COLO829 (cell line): ENCODE measurements around the gene PPM1E.
"Not testable (repeated sequence)": the region's sequence is repeated elsewhere in the genome, so short reads cannot be mapped to it uniquely, and the experiment has no call there.

ENCODE experiments used
- DNase-seq: peaks from one replicate; pipeline ENCODE4 v3.0.0; 2012; ENCODE audit warnings: low spot score

The PPM1E gene

DNA sequence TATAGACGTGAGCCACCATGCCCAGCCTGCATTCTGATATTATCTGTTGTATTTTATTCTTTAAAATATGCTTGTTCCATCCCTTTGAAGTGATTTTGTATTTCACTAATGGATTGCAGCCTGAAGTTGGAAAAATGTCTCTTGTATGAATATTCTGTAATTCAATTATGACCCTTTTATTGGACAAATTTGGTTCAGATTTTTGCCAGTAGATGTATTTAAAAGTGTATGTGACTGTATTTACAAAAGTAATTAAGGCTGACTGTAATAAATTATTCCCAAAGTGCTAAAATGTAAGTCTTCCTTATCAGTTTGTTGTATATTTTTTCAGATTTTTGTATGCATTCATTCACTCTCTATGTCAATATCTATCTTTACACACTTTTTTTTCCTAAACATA, 23.8 kb downstream of the PPM1E start:
- DNase-seq, result no peak

DNA sequence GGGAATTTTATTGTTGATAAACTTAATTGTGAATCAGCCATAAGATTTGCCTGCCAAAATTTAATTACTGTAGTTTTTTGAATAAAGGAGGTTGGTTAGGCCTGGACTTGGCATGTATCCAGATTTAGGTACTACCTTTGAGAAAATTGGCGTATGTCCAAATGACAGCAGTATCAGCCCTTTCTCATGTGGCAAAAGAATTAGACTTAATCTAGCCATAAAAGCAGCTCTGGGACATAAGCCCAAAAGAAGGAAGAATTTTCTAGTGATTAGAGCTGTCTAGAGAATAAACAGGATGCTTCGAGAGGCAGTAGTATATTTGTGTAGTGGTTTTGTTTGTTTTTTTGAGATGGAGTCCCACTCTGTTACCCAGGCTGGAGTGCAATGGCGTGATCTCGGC, 27.7 kb downstream of the PPM1E start:
- no peak for DNase-seq

DNA sequence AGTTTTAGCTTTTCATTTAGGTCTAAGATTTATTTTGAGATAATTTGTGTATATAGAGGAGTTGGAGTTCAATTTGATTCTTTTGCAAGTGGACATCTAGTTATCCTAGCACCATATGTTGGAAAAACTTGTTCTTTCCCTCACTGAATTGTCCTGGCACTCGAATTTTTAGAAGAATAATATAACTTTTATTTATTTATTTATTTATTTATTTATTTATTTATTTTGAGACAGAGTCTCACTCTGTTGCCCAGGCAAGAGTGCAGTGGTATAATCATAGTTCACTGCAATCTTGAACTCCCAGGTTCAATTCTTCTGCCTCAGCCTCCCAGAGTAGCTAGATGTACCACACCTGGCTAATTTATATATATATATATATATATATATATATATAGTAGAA, 29.4 kb downstream of the PPM1E start:
- DNase-seq, result no peak

DNA sequence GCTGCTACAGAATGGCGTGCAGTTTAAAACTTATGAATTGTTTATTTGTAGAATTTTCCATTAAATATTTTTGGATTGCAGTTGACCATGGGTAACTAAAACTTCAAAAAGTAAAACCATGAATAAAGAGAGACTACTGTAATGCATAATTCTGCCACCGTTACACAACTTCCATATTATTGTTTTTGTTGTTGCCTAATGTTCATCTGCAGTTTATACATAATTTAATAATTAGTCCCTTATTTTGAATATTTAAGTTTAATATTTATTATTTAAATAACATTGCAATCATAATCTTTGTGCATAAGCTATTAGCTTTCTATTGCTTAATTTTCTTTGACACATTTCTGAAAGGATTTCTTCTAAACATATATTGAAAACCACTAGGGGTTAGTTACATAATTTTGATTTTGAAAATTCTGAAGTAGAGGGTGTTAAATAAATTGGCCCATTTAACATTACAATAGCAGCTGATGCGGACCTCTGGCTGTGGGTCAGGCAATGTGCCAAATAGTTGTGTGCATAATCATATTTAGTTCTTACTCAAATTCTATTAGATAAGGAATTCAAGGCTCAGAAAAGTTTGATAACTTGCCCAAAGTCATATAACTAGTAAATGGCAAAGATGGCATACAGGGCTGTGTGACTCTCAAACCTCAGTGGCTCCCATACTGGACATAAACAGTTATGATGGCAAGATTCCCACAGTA, 31.1 kb downstream of the PPM1E start:
- peak; percentile 3 for DNase-seq

DNA sequence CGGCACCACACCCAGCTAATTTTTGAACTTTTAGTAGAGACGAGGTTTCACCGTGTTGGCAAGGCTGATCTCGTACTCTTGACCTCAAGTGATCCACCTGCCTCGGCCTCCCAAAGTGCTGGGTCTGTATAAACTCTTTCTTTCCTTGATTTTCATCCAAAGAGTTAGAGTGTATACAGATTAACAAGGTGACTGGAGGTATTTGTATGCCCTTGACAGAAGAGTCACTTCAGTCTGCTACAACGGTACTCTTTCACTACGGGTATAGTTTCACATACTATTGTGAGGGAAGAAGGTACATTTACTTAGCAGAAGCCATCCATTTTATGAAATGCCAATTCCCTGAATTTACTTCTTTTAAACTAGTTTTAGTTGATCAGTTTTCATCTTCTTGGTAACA, 32.5 kb downstream of the PPM1E start:
- DNase-seq, result no peak

DNA sequence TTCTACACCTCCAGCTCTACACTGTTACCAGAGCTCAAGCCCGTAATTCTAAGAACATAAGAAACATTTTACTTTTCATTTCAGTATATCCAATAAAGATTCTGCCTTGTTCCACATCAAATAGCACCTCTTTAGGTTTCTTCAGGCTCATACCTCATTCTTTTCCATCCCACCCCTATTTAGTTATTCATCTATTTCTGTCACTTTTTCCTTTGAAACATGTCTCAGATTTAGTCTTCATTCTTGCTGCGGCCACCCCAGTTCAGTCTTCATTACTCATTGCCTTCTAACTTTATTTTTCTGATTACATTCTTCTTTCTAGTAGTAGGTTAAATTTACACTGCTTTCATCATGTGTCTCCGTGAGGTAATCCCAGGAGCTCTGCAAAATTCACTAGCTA, 33.5 kb downstream of the PPM1E start:
- DNase-seq, result no peak

DNA sequence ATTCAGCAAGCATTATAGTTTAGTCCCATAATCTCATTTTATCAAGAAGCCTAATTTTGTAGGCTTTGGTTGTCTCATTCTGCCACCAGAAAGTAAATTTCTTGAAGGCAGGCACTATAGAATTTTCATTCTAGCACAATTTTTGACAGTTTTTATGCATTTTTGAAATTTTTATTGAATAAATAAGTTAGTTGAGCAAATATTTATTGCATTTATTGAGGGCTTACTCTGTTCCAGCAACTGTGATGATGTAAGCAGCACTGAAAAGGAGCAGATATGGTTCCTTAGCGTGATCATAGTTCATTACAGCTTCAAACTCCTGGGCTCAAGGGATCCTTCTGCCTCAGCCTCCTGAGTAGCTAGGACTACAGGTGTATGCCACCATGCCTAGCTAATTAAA, 34.2 kb downstream of the PPM1E start:
- DNase-seq, result no peak

DNA sequence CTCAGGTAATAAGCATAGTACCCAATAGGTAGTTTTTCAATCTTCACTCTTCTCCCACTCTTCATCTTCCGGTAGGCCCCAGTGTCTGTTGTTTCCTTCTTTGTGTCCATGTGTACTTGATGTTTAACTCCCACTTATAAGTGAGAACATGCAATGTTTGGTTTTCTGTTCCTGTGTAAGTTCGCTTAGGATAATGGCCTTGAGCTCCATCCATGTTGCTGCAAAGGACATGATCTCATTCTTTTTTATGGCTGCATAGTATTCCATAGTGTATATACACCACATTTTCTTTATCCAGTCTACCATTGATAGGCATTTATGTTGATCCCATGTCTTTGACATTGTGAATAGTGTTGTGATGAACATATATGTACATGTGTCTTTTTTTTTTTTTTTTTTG, 38.9 kb downstream of the PPM1E start:
- not testable (repeated sequence) for DNase-seq

DNA sequence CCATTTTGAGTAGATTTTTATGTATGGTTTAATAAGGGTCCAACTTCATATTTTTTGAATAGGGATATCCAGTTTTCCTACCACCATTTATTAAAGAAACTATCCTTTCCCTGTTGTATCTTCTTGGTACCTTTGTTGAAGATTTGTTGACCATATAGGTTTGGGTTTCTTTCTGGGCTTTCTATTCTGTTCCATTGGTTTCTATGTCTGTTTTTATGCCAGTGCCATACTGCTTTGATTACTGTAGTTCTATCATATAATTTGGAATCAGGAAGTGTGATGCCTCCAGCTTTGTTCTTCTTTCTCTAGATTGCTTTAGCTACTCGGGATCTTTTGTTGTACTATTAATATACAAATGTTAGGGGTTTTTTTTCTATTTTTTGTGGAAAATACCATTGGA, 46.5 kb downstream of the PPM1E start:
- DNase-seq, result no peak

DNA sequence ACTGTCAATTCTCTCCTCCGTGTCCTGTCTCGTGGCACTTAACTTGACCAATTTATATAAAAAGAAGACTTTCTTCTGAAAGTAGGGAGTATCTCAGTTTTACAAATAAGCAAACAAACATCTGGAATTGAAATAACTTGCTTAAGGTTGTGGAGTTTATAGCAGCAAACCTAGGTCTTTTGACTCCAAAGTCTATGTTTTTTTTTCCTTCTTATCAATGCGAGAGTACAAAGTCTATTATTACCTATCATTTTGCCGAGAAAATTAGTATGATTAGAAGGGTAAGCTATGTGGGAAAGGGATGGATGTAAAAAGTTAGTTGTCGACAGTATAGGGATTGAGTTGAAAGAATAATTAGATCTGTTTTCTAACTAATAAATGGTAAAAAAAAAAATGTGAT, 50.4 kb downstream of the PPM1E start:
- no peak for DNase-seq

DNA sequence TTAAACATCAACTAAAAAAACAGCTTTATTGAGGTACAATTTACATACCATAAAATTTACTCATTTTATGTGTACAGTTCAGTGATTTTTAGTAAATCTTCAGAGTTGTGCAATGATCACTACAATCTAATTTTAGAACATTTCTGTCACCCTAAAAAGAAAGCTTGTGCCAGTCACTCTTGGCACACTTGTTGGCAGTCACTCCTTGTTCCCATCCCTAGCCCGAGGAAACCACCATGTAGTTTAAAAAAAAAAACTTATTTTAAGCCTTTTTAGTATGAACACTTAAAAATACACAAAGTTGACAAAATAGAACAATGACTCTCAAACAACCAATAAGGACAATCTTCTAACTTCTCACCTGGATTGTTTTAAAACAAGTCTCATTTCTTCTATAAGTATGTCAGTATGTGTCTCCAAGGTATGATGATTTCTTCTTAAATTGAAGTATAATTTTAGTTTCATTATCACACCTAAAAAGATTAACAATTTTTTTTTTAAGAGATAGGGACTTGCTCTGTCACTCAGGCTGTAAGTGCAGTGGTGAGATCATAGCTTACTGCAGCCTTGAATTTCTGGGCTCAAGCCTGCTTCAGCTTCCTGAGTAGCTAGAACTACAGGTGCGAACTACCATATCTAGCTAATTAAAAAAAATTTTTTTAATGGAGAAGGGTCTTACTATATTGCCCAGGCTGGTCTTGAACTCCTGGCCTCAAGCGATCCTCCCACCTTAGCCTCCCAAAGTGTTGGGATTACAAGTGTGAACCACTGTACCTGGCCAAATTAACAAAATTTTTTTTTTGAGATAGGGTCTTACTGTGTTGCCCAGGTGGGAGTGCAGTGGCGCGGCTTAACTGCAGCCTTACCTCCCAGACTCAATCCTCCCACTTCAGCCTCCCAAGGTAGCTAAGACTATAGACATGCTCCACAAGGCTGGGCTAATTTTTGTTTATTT, 53.2 kb downstream of the PPM1E start:
- no peak for DNase-seq

DNA sequence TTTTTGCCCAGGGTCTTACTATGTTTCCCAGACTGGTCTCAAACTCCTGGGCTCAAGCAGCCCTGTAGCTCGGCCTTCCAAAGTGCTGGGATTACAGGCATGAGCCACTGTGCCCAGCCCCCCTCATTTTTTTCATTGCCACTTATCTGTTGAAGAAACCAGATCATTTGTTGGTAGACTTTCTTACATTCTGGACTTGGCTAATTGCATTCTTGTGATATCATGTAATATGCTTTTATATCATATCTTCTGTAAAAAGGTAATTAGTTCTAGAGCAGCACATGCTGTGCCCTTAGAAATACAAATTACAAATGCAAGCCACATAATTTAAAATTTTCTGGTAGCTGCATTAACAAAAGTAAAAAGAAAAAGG, 53.9 kb downstream of the PPM1E start:
- no peak for DNase-seq

DNA sequence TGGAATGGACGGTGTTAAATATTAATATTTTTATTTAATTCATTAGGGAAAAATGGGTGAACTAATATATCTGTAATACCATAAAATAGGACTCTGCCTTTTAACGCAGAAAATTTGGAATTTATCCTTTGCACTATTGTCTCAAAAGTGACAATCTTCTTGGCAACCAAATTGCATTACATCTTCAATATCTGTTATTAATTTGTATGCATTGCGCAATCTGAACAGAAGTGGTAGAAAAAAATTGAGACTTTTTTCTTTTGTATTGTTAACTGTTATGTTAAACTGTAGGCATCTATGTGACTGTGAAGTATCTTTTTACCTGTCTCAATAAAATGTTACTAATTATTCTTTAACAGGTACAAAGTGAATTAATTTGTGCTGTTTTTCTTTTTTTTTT, 55.6 kb downstream of the PPM1E start:
- DNase-seq, result no peak

DNA sequence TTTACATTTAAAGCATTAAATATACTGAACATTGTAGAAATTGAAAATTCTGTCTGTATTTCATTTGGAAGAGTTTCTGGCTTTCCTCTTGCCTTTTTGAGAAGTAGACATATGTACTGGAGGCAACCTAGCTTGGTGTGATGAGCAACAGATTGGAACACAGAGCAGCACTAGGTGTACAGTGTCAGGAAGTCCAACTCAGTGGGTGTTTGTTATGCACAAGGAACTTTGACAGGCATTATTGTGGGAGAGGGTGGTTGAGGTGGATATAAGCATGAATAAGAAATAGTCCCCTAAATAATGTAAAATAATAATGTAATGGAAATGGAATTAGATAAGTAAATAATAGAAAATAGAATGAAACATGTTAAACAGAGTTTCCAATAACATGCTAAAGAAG, 58.1 kb downstream of the PPM1E start:
- DNase-seq, result no peak

DNA sequence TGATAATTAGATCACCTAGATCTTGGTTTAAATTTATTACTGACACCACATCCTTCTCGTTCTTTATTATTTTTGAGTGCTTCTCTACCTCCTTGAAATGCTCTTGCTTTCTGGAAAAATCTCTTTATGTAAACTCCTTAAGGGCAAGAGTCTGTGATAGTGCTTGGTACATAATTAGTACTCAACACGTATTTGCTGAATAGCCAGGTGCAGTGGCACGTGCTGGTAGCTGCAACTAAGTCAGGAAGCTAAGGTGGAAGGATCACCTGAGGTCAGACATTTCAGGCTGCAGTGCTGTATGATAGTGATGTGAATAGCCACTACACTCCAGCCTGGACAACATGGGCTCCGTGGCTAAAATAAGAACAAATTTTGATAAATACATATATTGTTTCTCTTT, 63.0 kb downstream of the PPM1E start:
- no peak for DNase-seq

DNA sequence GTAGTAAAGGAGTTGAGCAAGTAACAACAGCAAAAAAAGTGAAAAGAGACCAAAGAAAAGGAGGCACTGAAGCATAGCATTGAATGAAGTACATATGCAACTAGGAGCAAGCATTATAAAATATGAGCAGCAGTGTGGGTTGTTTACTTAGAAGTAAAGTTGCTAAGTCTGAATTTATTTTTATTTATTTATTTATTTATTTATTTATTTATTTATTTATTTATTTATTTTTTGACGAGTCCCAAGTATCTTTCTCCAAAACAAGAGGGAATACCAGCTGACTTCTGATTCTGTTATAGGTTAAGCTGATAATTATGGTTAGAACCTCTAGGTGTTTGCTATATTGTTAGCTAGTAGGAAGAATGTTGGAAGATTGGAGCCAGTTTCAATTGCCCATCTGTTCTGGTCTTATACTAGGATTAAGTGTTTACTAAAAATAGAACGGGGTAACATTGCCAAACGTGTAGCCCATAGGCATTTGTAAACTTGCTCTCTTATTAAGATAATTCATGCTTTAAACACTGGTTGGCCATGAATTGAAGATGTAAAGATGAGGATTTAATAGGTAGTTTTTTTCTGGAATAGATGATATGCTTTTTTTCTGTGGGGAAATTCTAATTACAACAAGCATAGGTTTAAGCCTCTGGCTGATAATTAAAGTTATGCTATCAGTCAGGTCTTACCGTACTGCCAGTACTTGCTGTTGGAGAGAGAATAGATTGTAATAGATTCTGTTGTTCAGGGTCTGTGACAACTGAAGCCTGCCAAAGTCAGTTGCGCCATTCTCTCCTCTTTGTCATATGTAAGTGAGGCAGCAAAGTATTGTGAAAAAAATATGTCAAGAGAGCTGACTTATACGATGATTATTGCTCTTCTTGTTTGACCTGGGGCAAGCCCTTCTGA, 66.7 kb downstream of the PPM1E start:
- DNase-seq, result peak; percentile 8

DNA sequence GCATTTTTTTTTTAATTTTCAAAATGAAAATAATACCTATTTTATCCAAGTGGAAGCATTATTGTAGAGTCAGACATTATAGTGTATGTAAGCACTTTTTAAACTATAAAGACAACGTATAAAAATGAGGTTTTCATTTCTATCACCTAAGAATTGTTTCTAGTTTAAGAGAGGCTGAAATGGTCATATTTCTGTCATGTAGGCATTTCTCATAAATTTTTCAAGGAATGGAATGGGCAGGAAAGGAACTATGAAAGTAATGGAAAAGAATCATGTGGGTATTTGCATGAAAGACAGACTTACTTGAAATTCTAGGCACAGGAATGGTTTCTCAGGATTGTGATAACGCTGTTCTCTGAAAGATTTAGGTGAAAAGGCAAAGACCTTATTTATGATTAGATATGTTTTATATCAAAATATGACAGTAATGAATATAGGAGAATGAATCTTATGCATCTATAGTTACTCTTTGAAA, 67.4 kb downstream of the PPM1E start:
- DNase-seq, result no peak

DNA sequence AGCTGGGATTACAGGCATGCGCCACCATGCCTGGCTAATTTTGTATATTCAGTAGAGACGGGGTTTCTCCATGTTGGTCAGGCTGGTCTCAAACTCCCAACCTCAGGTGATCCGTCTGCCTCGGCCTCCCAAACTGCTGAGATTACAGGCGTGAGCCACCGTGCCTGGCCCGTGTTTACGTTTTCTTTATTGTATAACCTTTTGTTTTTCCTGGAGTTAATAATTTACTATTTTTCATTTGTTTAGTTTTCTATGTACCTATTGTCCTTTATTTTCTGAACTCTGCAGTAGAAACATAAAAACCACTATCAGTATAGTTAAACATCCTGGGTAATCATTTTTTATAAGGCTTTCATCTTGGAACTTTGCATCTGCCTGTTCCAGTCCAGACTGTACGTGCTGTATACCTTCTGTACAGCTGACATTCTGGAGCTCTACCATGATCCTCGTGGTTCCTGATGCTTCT, 73.6 kb downstream of the PPM1E start:
- no peak for DNase-seq

DNA sequence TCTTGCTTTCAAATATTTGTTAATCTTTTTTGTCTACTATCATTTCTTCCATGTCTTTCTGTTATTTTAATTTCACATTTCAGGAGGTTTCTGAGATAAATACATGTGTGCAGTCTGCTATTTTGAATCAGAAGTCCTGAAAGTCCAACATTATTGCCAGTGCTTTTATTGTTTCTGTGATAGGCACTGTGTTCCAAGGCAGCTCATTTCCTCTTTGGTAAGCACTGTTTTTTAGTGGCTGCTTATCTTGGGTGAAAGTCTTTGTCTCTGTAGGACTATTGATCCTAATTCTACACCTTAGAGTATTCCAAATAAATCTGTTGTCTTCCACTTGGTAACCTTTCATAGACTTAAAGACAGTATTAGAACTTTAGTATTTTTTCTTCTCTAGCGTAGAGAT, 76.1 kb downstream of the PPM1E start:
- DNase-seq, result no peak

DNA sequence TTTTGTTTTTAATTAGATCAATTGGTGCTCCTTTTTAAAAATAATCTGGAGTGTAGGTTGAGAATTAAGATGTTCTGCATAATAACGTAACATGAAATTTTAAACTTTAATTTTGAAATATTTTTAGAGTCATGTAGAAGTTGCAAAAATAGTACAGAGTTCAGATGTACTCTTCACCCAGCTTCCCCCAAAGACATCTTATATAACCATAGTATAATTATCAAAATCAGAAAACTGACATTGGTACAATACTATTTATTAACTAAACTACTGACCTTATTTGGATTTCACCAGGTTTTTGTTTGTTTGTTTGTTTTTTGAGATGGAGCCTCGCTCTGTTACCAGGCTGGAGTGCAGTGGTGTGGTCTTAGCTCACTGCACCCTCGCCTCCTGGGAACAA, 76.9 kb downstream of the PPM1E start:
- no peak for DNase-seq

DNA sequence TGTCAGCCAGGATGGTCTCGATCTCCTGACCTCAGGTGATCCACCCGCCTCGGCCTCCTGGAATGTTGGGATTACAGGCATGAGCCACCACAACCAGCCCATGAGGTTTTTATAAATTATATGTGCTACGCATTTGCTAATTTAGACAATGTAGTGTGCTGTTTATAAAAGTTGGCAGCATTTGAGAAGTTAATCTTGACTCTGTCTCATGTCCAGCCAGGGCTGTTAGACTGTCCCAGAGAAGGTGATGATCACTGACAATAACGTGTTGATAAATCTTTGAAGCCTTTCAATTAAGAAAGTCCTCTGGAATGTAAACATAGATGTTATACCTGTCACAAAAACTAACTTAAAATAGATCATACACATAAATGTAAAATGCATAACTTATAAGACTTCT, 82.0 kb downstream of the PPM1E start:
- DNase-seq, result no peak
